Muscle of arm (tissue), 12 donors: ENCODE data around the gene ABI1. TPM values are rescaled to one million over a fixed set of nuclear protein-coding genes. Genes with fewer than 3 reads are reported as not detected.
"Not testable (repeated sequence)": the region's sequence is repeated elsewhere in the genome, so short reads cannot be mapped to it uniquely, and the experiment has no call there.

Source experiments
- DNase-seq: peaks from one replicate; pipeline ENCODE4 v3.0.0-alpha.2; 2013
- polyA plus RNA-seq, 12 donors: library from polyadenylated mRNA; unstranded; fragments of 120-200 nt; gene quantifications; one replicate each; pipeline ENCODE4 v1.2.1, GENCODE V29; 2013; ENCODE audit not compliant: insufficient read length in 12 of 12

Gene ABI1
- polyA plus RNA-seq, 12 donors, result 39.4 to 74.9 (median 49.4) TPM; not detected in 1

- no peak for DNase-seq
Measured at GRCh38 chr10:26857991-26858706, 2.6 kb downstream of the ABI1 start.

- not testable (repeated sequence) for DNase-seq
Measured at GRCh38 chr10:26857553-26857952, 3.2 kb downstream of the ABI1 start.

GRCh38 chr10:26855186-26855585 is 5.6 kb downstream of the ABI1 start:
- DNase-seq, result no peak

- no peak for DNase-seq
Measured at GRCh38 chr10:26854524-26854923, 6.2 kb downstream of the ABI1 start.

- no peak for DNase-seq
Measured at GRCh38 chr10:26844396-26844975, 16.3 kb downstream of the ABI1 start.

GRCh38 chr10:26843736-26844135 is 17.0 kb downstream of the ABI1 start:
- DNase-seq, result no peak

GRCh38 chr10:26841733-26842317 is 18.9 kb downstream of the ABI1 start:
- DNase-seq, result no peak

GRCh38 chr10:26840938-26841732 is 19.6 kb downstream of the ABI1 start:
- DNase-seq, result no peak

- DNase-seq, result no peak
Measured at GRCh38 chr10:26839966-26840627, 20.7 kb downstream of the ABI1 start.

GRCh38 chr10:26837139-26837538 is 23.6 kb downstream of the ABI1 start:
- no peak for DNase-seq

- DNase-seq, result no peak
Measured at GRCh38 chr10:26835025-26835424, 25.7 kb downstream of the ABI1 start.

- DNase-seq, result no peak
Measured at GRCh38 chr10:26832960-26833359, 27.8 kb downstream of the ABI1 start.

- no peak for DNase-seq
Measured at GRCh38 chr10:26831936-26832335, 28.8 kb downstream of the ABI1 start.

- DNase-seq, result no peak
Measured at GRCh38 chr10:26829810-26830515, 30.8 kb downstream of the ABI1 start.

- DNase-seq, result no peak
Measured at GRCh38 chr10:26824015-26824690, 36.6 kb downstream of the ABI1 start.

- DNase-seq, result no peak
Measured at GRCh38 chr10:26821699-26822570, 38.8 kb downstream of the ABI1 start.

- DNase-seq, result no peak
Measured at GRCh38 chr10:26815500-26815899, 45.3 kb downstream of the ABI1 start.

GRCh38 chr10:26810435-26811026 is 50.2 kb downstream of the ABI1 start:
- DNase-seq, result no peak

GRCh38 chr10:26809973-26810372 is 50.8 kb downstream of the ABI1 start:
- DNase-seq, result no peak
